ENCODE data around the gene SLC1A3. TPM values are rescaled to one million over a fixed set of nuclear protein-coding genes. Genes with fewer than 3 reads are reported as not detected.

SLC1A3 gene
- 0.33 and 1.5 TPM in 2 replicates for total RNA-seq

DNA sequence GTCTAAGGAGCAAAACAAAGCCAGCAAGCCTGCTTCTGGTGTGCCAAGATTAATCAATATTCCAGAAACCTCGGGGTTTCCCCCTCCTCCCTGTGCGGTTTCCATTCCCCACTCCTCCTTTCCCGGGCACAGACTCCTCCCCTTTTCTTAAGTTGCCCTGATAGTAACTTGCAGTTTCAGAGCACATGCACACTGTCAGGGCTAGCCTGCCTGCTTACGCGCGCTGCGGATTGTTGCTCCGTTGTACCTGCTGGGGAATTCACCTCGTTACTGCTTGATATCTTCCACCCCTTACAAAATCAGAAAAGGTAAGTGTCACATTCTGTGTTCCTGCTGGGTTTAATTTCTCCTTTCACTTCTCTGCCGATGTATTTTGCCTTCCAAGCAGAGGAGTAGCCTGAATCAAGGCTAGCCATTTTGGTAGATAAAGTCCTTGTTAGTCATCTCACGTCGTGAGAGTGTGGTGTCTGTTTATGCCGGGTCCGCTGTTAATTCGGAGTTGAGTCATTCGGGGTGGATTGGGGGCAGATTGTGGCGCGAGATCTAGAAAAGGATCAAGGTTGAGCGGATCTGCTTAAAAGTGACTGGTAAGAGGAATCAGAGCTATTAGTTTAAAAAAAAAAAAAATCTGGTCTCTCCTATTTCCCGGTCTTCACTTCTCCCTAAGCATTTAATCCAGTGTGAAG is at the start of gene SLC1A3:
TSS of gene SLC1A3 (plus strand) at position 179 of the 686 bp plus-strand sequence. CDS start 1,818 bp downstream, outside the sequence.

